Right atrium auricular region (tissue), 2 donors: ENCODE data around the gene VMAC. TPM values are rescaled to one million over a fixed set of nuclear protein-coding genes. Genes with fewer than 3 reads are reported as not detected.

Experiments used
- DNase-seq: peaks from one replicate; pipeline ENCODE4 v3.0.0-alpha.2; 2019; ENCODE audit warnings: low spot score
- H3K27ac ChIP-seq, 2 donors: fragments of 200-600 bp; sonication (generic); 1 replicate in 1 of 2; 2 replicates in 1 of 2; pipeline ENCODE4 v1.5.1; 2016 to 2019
- H3K27me3 ChIP-seq, 2 donors: fragments of 200-600 bp; sonication (generic); one replicate each; pipeline versions ENCODE4 v1.5.1 to v1.6.0; 2017 to 2019
- H3K36me3 ChIP-seq: fragments of 200-600 bp; sonication (generic); one replicate; pipeline ENCODE4 v1.5.1; 2016
- H3K4me1 ChIP-seq, 2 donors: fragments of 200-600 bp; sonication (generic); one replicate each; pipeline versions ENCODE4 v1.5.1 to v1.6.0; 2017 to 2019
- H3K4me3 ChIP-seq, 2 donors: fragments of 200-600 bp; sonication (generic); 1 replicate in 1 of 2; 2 replicates in 1 of 2; pipeline ENCODE4 v1.5.1; 2017 to 2019; ENCODE audit warnings: mild to moderate bottlenecking in 1 of 2, moderate library complexity in 1 of 2
- H3K9me3 ChIP-seq, 2 donors: fragments of 200-600 bp; sonication (generic); one replicate each; pipeline ENCODE4 v1.5.1; 2019
- CTCF ChIP-seq, 2 donors: fragments of 200-600 bp; sonication (generic); IDR thresholded peaks; one replicate each; pipeline ENCODE4 v1.5.1; 2019; ENCODE audit warnings: antibody characterized with exemption in 2 of 2
- total RNA-seq, 2 donors: library from RNA; depleted of rRNA; stranded (reverse); fragments of >200 nt; gene quantifications; one replicate each; pipeline ENCODE4 v1.1.0, GENCODE V29; 2016

Gene VMAC
- total RNA-seq, 2 donors from 2014 or later = 2.6 to 4.1 TPM

DNA sequence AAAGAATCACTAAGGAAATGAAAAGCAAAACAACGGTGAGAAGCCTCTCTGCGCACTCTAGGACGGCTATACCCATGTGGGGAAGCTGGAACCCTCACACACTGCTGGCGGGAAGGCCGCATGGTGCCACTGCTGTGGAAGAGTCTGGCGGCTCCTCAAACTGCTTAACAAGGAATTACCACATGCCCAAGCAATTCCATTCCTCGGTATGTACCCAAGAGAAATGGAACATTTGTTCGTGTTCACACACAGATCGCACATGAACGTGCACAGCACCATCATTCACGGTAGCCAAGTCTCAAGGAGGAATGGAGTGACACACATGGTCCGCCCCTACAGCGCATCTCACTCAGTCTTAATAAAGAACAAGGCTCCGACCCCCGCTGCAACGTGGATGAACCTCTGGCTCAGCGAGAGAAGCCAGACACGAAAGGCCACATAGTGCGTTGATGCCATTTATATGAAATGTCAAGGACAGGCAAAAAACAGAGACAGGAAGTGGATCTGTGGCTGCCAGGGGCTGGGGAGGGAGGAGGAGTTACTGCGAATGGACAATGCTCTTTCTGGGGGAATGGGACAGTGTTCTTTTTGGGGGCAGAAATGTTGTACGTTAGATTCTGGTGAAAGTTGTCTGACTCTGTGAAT is 17.0 kb downstream of the VMAC start:
- DNase-seq = no peak
- H3K27me3 ChIP-seq = no peaks in the 10 kb centered on the region
- peaks cover 0 to 16% of the 10 kb centered on the region in 2 donors for H3K4me1 ChIP-seq
- peaks cover 92% of the 10 kb centered on the region for H3K36me3 ChIP-seq
- H3K4me3 ChIP-seq = no peak overlapping the region
- TF ChIP-seq CTCF (IDR thresholded peaks at IDR 0.05) = no peak
- no peak overlapping the region for H3K27ac ChIP-seq
- H3K9me3 ChIP-seq = no peaks in the 10 kb centered on the region

DNA sequence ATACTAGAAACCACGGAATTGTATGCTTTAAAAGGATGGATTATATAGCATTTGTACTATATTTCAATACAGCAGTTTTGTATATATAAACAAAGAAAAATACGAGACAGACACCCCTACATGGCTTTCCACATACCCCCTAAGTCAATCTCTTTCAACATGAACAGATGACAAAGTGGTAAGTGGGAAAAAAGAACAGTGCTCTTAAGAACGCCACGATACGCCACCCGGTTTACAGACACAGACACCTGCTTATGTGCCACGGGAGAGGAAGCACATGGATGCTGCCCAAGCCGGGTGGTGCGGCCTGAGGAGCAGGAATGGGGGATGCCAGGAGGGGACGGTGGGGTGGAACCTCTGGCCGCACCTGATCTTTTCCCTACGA is 17.5 kb downstream of the VMAC start:
- H3K4me1 ChIP-seq = peaks cover 0 to 21% of the 10 kb centered on the region in 2 donors
- TF ChIP-seq CTCF (IDR thresholded peaks at IDR 0.05) = no peak
- no peak overlapping the region for H3K27ac ChIP-seq
- no peak overlapping the region for H3K4me3 ChIP-seq
- peaks cover 87% of the 10 kb centered on the region for H3K36me3 ChIP-seq
- H3K9me3 ChIP-seq = no peaks in the 10 kb centered on the region
- no peak for DNase-seq
- no peaks in the 10 kb centered on the region for H3K27me3 ChIP-seq

DNA sequence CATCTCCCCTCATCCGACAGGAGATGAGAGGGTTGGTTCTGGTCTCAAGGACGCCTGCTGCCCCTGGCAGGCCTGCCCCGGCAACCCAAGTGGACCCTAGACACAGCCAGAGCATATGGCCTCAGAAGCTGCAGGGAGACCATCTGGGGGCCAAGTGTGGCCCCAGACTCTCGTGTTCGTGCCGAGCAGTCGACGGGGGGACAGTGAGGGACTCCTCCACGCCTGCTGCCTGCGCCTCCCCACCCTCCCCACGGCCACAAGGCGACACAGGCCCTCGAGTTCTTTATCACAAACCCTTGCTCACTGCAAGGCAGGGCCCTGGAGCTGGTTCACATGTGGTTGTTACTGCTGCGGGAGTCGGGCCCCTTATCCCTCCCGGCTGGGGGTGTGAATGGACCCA is 18.7 kb downstream of the VMAC start:
- Histone ChIP-seq H3K27ac (no peak overlapping the region), H3K4me1 (peaks cover 0 to 31% of the 10 kb centered on the region in 2 donors), H3K36me3 (peaks cover 86% of the 10 kb centered on the region), H3K27me3 (no peaks in the 10 kb centered on the region), H3K9me3 (no peaks in the 10 kb centered on the region), H3K4me3 (no peak overlapping the region)
- no peak for DNase-seq
- no peak for TF ChIP-seq CTCF (IDR thresholded peaks at IDR 0.05)

DNA sequence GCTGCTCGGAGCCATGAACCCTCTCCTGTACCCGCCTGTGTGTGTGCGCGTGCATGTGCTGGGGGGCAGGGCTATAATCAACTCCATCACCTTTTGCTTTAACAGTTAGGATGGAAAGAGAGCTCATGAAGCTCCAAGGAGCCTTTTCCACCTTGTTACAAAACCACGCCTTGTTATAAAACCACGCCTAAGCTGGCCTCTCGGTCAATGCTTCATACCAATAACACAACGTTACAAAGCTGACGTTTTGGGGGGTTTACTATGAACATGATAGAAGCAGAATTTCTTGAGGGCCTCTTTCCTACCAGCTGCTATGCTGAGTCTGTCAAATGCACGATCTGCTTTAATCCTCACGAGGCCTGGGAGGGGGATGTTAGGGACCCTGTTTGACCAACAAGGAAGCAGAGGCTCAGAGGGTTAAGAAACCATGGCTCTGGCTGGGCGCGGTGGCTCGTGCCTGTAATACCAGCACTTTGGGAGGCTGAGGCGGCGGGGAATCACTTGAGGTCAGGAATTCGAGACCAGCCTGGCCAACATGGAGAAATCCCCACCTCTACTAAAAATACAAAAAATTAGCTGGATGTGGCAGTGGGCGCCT is 21.3 kb downstream of the VMAC start:
- H3K4me3 ChIP-seq = no peak overlapping the region
- peaks cover 85% of the 10 kb centered on the region for H3K36me3 ChIP-seq
- no peaks in the 10 kb centered on the region for H3K27me3 ChIP-seq
- H3K27ac ChIP-seq = peak overlapping the region; percentile 75 to 77
- H3K4me1 ChIP-seq = peaks cover 0 to 31% of the 10 kb centered on the region in 2 donors
- TF ChIP-seq CTCF (IDR thresholded peaks at IDR 0.05) = no peak
- H3K9me3 ChIP-seq = no peaks in the 10 kb centered on the region
- DNase-seq = no peak

GRCh38 chr19:5926641-5927440 is 22.2 kb downstream of the VMAC start:
- peak; percentile 73 for DNase-seq
- H3K36me3 ChIP-seq = peaks cover 87% of the 10 kb centered on the region
- H3K4me1 ChIP-seq = peaks cover 0 to 31% of the 10 kb centered on the region in 2 donors
- no peak for TF ChIP-seq CTCF (IDR thresholded peaks at IDR 0.05)
- H3K4me3 ChIP-seq = peak overlapping the region in 1 of 2 donors; percentile 2
- no peaks in the 10 kb centered on the region for H3K9me3 ChIP-seq
- peak overlapping the region; percentile 75 to 77 for H3K27ac ChIP-seq
- no peaks in the 10 kb centered on the region for H3K27me3 ChIP-seq
